CD4-positive, alpha-beta T cell treated with Interleukin-17A for 1 hour (primary cell): ENCODE measurements around the gene ZBTB40.

Source experiments
- DNase-seq: peaks from one replicate; pipeline ENCODE4 v3.0.0-alpha.2; 2020

The ZBTB40 gene

DNA sequence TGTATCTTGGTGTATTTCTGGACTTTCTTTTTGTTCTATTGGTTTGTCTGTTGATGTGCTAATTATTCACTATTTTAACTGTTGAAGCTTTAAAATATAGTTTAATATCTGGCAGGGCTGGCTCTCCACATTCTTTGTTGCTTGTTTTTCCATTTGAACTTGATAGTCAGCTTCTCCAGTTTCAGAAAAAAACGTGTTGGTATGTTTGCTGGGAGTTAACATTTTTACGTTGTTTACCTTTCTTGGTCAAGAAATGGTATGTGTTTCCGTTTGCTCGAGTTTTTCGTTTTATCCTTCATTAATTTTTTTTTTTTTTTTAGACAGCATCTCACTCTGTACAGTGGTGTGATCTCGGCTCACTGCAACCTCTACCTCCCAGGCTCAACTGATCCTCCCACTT, 16.9 kb upstream of the ZBTB40 start:
- DNase-seq, result no peak

DNA sequence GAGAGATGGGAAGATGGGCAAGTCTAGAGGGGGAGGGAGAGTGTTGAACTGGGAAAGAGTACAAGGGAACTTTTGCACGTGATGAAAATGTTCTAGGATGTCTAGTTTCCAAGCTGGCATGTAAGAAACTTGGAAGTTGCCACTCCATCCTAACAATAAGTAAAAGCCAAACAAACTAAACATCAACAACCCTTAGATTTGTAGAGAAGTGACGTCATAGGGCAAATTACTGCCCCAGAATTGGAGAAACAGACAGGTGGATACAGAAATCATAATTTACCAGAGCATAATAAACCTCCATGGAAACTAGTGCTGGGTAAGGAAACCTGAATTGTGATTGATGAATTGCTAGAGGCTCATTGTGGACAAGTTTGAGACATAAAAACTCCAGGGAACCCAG, 14.7 kb upstream of the ZBTB40 start:
- DNase-seq, result no peak

DNA sequence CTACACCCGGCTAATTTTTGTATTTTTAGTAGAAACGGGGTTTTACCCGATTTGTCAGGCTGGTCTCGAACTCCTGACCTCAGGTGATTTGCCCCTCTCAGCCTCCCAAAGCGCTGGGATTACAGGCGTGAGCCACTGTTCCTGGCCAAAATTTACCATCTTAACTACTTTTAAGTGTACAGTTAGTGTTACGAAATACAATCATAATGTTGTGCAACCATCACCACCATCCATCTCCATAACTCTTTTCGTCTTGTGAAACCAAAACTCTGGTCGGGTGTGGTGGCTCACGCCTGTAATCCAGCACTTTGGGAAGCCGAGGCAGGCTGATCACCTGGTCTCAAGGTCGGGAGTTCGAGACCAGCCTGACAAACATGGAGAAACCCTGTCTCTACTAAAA, 14.1 kb upstream of the ZBTB40 start:
- DNase-seq, result no peak

DNA sequence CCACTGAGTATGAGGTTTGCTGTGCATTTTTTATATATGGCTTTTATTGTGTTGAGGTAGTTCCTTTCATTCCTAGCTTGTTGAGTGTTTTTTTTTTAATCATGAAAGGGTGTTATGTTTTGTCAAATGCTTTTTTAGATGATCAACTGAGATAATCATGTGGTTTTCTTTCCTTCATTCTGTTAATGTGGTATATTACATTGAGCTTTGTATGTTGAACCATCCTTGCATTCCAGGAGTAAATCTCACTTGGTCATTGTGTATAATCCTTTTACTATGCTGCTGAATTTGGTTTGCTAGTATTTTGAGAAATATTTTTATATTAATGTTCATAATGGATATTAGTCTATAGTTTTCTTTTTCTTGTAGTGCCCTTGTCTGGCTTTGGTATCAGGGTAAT, 11.1 kb upstream of the ZBTB40 start:
- no peak for DNase-seq

DNA sequence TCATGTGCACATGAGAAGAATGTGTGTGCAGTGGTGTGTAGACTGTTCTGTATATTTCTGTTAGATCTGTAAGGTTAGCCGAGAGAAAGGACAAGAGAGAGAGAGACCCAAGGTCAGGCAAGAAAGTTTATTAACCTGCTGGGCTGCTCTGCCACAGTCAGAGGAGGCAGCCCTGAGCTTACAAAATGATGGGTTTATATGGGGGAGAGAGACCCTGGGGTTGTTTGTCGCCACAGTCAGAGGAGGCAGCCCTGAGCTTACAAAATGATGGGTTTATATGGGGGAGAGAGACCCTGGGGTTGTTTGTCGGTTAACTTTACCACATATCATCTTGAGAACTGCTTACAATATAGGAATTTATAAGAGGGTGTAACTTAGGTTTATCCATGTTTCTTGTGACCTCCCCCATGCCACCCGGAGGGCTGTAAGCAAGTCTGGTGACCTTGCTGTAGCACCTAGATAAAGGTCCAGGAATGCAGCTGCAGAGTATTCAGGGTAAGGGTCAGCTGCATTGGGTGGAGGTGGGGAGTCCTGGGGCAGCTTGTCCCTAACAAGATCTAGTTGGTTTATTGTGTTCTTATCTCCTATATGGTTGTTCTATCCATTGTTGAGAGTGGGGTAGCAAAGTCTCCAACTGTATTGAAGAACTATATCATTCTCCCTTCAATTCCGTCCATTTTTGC, 9.3 kb upstream of the ZBTB40 start:
- no peak for DNase-seq

DNA sequence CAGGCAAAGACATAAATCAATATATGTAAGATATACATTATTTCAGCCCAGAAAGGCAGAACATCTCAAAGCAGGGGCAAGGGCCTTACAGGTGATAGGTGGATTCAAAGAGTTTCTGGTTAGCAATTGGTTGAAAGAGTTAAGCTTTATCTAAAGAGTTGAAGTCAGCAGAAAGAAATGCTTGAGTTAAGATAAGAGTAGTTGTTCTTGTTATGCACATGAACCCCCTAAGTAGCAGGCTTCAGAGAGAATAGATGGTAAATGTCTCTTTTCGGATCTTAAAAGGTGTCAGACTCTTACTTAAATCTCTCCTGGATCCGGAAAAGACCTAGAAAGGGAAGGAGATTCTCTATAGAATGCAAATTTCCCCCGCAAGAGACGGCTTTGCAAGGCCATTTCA, 8.3 kb upstream of the ZBTB40 start:
- DNase-seq, result no peak

DNA sequence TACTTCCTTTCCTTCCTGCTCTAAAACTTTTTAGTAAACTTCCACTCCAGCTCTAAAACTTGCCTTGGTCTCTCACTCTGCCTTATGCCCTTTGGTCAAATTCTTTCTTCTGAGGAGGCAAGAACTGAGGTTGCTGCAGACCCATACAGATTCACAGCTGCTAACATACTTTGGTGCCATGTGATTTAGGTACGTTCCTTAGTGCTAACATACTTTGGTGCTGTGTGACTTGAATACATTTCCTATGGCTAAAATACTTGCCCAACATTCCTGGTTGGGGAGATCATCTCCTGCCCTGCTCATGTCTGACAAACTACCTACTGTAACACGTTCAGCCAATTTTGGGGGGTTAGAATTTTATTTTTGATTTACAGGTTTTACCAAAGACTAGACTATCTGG, 6.8 kb upstream of the ZBTB40 start:
- DNase-seq, result no peak

DNA sequence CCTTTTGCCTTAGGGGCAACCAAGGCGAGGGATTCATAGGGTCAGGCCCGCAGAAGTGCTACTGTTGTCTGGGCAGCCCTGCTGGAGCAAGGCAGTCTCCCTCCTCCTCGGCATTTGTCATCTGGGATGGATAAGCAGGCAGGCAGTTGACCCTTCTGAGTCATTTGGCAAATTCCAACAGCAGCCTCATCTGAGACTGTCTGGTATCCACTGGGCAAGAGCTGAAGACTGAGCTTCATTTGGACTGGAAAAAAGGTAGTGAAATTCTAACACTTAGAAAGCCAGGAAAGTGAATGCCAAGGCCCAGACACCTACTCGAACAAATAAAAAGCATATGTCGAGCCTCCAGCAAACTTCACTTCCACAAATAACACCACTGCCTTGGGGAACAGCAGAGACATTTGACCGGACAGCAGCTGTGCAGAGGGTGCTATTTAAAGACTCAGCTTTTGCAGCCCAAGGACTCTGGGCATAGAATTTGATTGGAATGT, 4.0 kb upstream of the ZBTB40 start:
- no peak for DNase-seq

DNA sequence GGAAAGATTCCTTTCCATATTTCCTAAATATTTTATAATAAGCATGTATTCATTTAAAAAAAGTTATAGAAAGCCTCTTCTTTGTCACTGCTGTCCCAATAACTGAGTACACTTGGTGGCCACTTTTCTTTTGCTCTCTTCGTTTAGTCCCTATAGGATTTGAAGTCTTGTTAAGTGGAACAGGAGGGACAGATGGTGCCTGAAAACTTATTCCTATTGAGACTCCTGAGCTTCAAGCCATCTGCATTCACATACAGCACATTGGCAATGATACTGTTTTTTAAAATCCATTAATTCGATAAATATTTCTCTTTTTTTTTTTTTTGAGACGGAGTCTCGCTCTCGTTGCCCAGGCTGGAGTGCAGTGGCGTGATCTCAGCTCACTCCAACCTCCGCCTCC, 2.0 kb upstream of the ZBTB40 start:
- DNase-seq, result no peak

DNA sequence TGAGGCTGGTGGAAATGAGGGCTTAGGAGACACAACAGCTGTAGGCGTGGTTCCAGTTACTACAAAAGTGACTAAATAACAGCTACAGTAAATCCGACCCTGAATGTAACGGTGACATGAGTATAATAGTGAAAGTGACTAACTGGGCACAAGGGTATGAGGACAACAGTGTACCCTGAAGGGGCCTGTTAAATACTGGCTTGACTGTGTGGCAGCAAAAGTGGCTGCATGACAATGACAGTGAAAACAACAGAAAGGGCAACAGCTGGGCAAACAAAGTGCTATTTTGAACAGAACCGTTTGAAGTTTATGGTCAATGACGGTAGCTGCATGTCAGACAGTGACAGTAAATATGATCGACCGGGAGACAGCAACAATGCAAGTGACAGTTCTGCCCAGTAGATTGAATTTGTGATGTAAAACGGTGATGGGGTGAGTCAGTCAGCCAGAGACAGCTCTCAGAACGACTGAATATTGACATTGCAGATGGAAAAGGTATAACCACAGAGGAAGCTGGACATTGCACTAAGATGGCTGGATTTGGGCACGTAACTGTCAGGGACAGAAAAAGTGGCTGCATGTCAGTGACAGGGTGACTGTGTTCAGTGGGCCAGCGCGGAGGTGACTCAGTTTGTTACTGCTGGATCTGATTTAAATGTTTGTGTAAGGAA, 1.2 kb upstream of the ZBTB40 start:
- DNase-seq, result no peak

DNA sequence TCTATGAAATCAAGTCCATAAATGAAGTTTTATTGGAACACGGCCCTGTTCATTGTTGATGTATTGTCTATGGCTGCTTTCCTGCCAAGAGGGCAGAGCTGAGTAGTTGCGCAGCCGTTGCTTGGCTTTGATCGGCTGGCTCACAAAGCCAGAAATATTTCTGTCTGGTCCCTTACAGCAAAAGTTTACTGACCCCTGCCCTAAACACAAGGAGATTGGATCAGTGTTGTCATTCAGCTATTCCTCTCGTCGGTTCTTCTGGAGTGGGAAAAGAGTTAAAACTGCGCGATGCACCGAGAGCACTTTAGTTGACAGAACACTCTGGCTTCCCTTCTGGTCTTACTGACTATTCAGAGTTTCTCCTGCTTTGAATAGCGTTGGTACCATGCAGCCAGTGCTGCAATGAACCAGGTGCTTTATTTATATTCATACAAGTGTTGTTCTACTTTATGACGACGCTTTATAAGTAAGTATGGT, 868 bp downstream of the ZBTB40 start:
- no peak for DNase-seq

DNA sequence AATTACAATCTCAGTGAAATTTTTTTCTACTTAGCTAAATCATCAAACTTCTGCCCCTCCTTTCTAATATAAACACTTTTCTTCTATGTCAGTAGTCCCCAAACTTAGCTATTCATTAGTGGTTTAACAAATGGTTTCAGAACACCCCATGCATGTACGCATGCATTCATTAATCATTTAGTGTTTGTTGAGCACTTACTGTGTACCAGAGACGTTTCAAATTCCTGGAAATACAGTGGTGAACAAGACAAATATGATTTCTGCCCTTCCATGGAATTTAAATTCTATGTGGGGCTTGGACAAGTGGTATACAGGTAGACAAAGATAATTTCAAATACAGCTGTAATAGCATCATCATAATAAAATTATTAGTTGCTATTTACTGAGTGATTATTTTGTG, 1.5 kb downstream of the ZBTB40 start:
- no peak for DNase-seq

DNA sequence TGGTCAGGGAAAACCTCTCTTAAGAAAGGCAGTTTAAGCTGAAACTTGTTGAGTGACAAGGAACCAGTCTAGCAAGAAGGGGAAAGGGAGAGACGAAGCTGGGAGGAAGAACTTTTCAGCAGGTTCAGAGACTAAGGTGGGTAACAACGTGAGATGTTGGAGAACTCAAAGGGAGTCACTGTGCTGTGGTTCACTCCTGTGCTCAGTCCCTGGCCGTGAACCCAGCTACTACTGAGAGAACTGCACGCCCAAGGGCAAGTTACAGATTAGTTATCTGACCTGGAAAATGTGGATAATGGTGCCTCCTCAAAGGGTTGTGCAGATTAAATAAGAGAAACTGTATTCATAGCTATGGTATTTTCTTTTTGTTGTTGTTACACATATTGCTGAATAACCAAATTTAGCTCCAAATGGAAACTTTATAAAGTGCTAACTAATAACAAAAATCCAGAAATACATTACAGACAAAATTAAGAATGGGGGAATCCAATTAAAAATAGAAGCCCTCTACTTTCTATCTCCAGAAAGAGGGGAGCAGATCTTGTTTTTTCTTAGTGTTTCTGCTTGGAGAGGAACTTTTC, 2.9 kb downstream of the ZBTB40 start:
- DNase-seq, result no peak

DNA sequence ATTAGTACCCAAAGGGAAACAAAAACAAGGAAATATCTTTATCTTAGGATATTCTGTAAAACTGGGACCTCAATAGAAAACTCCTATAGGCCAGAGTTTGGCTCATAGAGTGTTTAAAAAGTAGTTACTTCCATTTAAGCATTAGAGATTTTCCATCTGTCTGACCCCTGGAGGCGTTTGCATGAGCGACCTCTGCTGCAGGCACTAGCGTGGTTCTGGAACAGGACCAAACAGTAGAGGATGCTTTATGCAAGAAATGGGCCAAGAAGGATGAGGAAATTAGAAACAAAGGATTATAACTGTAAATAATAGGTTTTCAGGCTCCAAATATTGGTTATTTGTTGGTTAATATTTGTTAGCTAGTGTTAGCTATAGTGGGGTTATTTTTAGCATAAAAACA, 5.7 kb downstream of the ZBTB40 start:
- no peak for DNase-seq

DNA sequence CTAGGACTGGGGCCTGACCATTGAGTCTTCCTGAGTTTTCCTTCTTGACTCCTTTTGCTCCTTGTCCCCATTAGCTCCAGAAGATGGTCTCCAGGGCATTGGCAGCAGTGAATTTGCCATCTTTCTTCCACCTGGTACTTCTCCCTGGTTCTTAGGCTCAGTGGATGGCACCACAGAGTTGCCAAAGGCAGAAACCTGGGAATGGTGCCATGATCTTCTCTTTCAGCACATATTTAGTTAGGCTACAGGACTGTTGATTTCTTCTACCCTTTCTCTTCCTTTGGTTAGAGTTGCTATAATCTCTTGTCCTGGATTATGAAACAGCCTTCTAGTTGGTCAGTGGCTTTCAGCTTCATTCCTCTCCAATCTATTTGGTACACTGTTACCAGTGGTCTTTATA, 6.2 kb downstream of the ZBTB40 start:
- DNase-seq, result no peak

DNA sequence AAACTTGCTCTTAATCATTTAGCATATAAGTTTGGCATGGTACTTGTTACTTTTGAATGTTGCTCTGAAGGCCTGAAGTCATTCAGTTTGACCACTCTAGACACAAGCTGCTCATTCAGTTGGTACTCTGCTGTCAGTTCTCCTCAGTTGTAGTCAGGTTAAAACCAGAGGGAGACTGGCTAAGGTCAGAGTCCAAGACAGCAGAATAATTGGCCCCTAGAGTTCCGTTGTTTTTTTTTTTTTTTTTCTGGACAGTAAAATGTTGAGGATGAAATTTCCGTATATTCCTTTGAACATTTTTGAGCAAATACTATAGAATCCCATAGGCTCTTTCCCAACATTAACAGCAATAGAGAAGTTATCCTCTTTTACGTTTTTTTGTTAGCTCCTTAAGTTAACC, 9.4 kb downstream of the ZBTB40 start:
- no peak for DNase-seq

DNA sequence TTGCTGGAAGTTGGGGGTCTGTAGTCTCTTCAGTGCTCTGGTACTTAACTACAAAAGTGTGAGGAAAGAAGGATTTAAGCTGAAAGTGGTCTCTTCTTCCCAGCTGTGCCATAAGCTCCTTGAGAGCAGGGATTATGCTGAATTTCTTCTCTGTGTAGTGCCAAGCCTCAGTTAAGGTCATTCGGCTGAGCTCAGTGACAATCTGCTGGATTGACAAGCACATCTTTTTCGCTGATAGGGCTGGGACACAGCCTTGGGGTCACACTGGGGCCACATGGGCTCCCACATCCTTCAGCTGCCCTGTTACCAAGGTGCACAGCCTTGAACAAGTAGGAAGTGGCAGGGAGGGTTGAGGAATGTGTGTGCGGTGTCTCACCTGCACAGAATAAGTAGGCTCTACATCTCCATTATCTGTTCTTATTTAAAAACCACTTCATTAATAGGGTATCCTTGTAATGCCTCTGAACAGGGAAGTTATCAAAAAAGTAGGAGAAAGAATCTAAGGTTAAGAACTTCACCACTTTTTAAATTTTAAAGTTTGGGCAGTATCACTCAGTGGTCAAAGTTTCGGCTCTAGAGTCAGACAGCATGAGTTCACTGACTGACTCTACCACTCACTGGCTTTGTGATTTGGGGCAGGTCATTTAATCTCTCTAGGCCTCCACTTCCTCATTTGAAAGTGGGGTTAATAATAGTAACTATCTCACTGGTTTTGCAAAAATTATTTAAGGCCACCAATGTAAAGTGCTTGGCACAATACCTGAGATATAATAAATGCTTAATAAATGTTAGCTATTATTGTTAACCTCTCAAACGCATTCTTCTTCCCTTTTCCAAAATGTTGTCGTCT, 10.3 kb downstream of the ZBTB40 start:
- no peak for DNase-seq

DNA sequence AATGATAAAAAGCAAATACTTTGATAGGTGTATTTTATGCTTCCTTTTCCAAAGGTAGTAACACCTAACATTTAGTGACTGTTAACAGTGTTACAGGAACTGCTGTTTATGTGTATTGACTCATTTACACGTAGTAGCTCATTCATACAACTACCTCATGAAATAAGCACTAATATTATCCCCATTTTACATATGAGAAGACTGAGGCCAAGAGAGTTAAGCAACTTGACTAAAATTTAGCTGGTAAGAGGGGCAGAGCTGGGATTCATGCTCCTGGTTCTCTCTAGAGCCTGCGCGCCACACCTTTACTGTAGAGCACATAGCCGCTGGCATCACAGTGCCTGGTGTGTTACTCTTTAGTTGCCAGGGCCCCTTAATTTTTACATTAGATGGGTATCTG, 11.3 kb downstream of the ZBTB40 start:
- DNase-seq, result no peak

DNA sequence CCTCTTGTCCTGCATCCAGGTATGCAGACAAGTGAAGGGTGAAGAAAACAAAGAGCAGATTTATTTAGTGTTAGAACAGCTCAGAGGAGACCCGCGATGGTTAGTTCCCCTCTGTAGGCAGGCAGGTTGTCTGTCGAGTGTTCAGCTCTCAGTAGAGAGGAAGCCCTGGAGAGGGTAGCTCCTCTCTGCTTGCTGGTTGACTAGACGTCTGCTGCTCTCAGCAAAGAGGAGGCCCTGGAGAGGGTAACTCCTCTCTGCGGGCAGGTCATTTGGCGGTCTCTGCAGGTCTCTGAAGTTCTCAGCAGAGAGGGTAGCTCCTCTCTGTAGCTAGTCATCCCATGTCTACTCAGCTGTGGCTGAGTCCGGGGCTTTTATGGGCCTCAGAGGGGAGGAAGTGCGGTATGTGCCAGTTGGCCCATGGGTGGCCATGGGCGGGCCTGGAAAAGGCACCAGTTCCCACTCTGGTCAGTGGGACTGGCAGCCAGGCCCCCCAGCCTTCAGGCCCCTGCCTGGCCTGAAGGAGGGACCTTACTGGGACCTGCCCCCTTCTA, 13.4 kb downstream of the ZBTB40 start:
- DNase-seq, result no peak

DNA sequence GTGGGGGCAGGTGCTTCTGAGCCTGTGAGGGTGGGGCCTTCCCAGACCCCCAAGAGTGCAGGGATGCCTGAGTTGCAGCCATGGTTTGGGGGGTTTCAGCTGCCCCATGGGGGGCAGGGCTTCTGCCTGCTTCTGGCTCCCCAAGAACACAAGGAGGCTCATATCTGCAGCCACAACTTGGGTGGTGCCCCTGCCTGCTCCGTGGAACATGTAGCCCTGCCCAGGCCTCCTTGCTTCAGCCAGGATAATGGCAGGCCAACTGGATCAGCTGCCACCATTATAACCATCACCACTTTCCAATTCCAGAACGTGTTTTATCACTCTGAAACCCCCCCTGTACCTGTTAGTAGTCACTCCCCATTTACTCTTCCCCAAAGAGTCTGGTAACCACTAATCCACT, 14.0 kb downstream of the ZBTB40 start:
- no peak for DNase-seq

DNA sequence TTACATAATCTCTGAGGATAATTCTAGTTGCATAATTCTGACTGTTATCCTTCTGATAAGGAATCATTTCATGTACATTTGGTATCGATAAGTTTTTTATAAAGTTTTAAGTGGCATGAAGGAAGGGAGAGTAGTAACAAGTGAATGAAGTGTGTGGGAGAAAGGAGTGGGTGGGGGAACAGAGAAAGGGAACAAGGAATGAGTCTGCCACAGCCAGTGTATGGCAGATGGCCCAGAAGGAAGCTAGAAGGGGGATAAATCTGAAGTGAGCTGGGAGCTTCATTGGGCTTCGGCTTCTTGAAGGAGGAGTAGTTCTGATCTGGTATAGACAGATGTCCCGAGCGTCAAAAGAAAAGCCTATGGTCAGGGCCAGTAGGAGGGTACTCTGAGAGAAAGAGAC, 18.6 kb downstream of the ZBTB40 start:
- no peak for DNase-seq

DNA sequence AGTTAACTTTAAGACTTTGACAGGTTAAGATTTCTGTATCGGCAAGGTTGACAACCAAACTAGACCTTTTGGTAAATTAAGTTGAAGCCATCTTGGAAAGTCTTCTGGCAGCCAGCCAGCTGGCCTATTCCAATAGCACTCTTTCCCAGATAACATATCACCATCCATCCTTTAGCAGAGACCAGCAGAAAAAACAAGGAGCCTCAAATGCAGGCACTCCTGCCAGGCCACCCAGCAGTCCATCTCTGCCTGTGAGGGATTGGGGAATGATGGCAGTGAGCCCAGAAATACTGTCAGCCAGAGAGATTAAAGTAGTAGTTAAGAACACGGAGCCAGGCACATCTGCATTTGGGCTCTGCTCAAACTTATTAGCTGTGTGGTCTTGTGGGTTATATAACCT, 19.4 kb downstream of the ZBTB40 start:
- DNase-seq, result no peak

DNA sequence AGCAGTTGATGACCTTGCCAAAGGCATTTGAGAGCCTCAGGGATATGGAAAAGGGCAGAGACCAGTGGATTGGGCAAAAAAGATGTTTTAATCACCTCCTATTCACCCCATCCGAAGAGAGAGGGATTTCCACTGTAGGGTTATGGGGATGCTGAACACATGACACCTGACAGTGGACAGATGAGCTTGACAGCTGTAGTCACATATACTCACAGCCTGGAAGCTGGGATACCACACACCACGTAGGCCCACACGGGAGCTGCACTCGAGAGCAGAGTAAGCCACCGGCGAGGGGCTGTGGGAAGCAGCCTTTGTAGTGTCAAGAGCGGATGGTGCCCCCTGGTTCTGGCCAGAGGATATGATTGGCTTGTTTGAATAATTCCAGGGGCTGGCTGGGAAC, 20.0 kb downstream of the ZBTB40 start:
- DNase-seq, result no peak
